ENCODE results near the gene SEMA3A. TPM values are rescaled to one million over a fixed set of nuclear protein-coding genes. Genes with fewer than 3 reads are reported as not detected.

Gene SEMA3A
- total RNA-seq, 1 donor from 2014 or later, result 0.20 TPM

- peak; percentile 26 for DNase-seq (ENCODE audit: low read depth, low spot score)
These were observed 258.4 kb downstream of the SEMA3A start for GRCh38 chr7:83936056-83936708.

GRCh38 chr7:83934118-83934734 is 260.4 kb downstream of the SEMA3A start:
- no peak for DNase-seq (ENCODE audit: low read depth, low spot score)

- no peak for DNase-seq (ENCODE audit: low read depth, low spot score)
These were observed 262.6 kb downstream of the SEMA3A start for GRCh38 chr7:83931968-83932367.

- DNase-seq (ENCODE audit: low read depth, low spot score), result no peak
These were observed 264.3 kb downstream of the SEMA3A start for GRCh38 chr7:83930262-83930661.

- DNase-seq (ENCODE audit: low read depth, low spot score), result no peak
These were observed 268.7 kb downstream of the SEMA3A start for GRCh38 chr7:83925860-83926259.

- DNase-seq (ENCODE audit: low read depth, low spot score), result no peak
These were observed 272.5 kb downstream of the SEMA3A start for GRCh38 chr7:83921941-83922607.

GRCh38 chr7:83921271-83921940 is 273.2 kb downstream of the SEMA3A start:
- no peak for DNase-seq (ENCODE audit: low read depth, low spot score)

GRCh38 chr7:83918142-83918541 is 276.4 kb downstream of the SEMA3A start:
- DNase-seq (ENCODE audit: low read depth, low spot score), result no peak

- DNase-seq (ENCODE audit: low read depth, low spot score), result no peak
These were observed 281.4 kb downstream of the SEMA3A start for GRCh38 chr7:83913174-83913573.

- no peak for DNase-seq (ENCODE audit: low read depth, low spot score)
These were observed 286.1 kb downstream of the SEMA3A start for GRCh38 chr7:83908526-83908925.
